ENCODE data around the gene LYVE1.

GRCh38 chr11:10602366-10602765 lies 33.9 kb upstream of the LYVE1 start:
- TF ChIP-seq, protein P1, sequence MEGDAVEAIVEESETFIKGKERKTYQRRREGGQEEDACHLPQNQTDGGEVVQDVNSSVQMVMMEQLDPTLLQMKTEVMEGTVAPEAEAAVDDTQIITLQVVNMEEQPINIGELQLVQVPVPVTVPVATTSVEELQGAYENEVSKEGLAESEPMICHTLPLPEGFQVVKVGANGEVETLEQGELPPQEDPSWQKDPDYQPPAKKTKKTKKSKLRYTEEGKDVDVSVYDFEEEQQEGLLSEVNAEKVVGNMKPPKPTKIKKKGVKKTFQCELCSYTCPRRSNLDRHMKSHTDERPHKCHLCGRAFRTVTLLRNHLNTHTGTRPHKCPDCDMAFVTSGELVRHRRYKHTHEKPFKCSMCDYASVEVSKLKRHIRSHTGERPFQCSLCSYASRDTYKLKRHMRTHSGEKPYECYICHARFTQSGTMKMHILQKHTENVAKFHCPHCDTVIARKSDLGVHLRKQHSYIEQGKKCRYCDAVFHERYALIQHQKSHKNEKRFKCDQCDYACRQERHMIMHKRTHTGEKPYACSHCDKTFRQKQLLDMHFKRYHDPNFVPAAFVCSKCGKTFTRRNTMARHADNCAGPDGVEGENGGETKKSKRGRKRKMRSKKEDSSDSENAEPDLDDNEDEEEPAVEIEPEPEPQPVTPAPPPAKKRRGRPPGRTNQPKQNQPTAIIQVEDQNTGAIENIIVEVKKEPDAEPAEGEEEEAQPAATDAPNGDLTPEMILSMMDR (IDR thresholded peaks at IDR 0.05): no peak
- TF ChIP-seq SIN3A (IDR thresholded peaks at IDR 0.05; ENCODE audit: borderline replicate concordance, insufficient read depth, low read depth, low read length): no peak
- no peak for TF ChIP-seq POLR2AphosphoS5 (IDR thresholded peaks at IDR 0.05; ENCODE audit: low read depth, low read length)
- TF ChIP-seq, protein P2, sequence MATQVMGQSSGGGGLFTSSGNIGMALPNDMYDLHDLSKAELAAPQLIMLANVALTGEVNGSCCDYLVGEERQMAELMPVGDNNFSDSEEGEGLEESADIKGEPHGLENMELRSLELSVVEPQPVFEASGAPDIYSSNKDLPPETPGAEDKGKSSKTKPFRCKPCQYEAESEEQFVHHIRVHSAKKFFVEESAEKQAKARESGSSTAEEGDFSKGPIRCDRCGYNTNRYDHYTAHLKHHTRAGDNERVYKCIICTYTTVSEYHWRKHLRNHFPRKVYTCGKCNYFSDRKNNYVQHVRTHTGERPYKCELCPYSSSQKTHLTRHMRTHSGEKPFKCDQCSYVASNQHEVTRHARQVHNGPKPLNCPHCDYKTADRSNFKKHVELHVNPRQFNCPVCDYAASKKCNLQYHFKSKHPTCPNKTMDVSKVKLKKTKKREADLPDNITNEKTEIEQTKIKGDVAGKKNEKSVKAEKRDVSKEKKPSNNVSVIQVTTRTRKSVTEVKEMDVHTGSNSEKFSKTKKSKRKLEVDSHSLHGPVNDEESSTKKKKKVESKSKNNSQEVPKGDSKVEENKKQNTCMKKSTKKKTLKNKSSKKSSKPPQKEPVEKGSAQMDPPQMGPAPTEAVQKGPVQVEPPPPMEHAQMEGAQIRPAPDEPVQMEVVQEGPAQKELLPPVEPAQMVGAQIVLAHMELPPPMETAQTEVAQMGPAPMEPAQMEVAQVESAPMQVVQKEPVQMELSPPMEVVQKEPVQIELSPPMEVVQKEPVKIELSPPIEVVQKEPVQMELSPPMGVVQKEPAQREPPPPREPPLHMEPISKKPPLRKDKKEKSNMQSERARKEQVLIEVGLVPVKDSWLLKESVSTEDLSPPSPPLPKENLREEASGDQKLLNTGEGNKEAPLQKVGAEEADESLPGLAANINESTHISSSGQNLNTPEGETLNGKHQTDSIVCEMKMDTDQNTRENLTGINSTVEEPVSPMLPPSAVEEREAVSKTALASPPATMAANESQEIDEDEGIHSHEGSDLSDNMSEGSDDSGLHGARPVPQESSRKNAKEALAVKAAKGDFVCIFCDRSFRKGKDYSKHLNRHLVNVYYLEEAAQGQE (IDR thresholded peaks at IDR 0.05; ENCODE audit: insufficient read depth in 1 of 2, low read depth in 2 of 2, low read length in 1 of 2): no peak
- TF ChIP-seq TCF7L2 (IDR thresholded peaks at IDR 0.05; ENCODE audit: low read depth, low read length): no peak
